Activated naive CD4-positive, alpha-beta T cell treated with Interleukin-2 at 50 U/mL for 16 hours (primary cell): ENCODE results near the gene LILRA1.
"Not testable (repeated sequence)": the region's sequence is repeated elsewhere in the genome, so short reads cannot be mapped to it uniquely, and the experiment has no call there.

Source experiments
- DNase-seq: peaks from one replicate; pipeline ENCODE4 v3.0.0-alpha.2; 2020

Gene LILRA1

DNA sequence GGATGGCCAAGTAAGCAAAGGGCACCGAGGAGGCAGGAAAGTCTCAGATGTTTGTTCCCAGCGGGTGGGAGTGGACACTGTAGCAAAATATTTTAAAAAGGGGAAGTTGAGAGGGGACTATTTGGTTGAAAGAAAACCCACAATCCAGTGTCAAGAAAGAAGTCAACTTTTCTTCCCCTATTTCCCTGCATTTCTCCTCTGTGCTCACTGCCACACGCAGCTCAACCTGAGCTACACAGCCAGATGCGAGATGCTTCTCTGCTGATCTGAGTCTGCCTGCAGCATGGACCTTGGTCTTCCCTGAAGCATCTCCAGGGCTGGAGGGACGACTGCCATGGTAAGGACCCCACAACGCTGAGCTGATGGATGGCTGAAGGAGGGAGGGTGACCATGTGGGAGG is at the start of gene LILRA1:
TSS of gene LILRA1 (plus strand) at position 188 of the 400 bp plus-strand sequence. CDS start 613 bp downstream, outside the sequence.
- DNase-seq: not testable (repeated sequence)

DNA sequence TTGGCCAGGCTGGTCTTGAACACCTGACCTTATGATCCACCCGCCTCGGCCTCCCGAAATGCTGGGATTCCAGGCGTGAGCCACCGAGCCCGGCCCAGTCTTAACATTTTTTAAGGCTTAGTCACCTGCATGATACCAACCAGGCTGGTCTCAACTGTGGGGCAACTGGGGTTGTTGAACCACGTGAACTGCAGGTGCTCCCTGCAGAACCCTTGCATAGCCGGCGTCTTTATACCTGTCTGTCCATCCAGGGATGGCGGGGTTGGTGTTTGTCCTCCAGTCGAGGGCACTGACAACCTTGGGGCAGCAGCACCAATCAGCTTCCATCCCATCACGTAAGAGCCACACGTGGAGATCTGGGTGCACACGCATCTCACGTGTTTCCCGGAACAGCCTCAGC is 44.6 kb upstream of the LILRA1 start:
- no peak for DNase-seq

DNA sequence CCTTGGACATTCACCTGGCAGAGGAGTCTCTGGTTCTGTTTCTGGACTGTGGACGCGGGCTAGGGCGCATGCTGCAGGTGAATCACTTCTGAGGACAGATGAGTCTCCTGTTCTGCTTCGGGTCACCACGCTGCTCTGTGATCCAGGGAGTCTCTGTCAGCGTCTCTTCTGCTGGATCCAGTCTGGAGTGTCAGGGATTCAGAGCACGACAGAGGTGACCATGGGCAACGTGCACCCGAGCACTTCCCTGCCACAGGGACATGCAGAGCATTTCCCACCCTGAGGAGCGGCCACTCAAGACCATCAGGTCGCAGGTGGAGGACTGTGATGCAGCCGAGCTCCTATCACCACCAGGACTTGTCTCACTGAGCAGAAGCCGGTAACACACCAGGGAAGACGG is 44.2 kb upstream of the LILRA1 start:
- no peak for DNase-seq

DNA sequence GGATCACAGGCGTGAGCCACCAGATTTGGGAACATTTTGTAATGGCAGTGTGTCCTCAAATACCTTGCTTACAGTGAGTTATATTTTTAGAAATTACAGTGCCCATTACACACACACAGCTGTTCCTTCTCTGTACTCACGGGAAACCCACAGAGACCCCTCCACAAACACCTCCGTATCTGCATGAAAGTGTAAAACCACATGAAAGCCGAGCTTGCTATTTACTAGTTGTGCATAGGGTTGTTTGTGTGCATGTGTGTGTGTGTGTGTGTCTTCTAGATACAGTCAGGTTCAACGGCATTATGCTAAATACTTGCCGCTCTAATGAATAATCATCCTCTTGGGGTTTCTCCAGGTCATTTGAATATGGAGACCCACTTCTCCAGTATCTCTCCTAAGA is 42.1 kb upstream of the LILRA1 start:
- DNase-seq: no peak

DNA sequence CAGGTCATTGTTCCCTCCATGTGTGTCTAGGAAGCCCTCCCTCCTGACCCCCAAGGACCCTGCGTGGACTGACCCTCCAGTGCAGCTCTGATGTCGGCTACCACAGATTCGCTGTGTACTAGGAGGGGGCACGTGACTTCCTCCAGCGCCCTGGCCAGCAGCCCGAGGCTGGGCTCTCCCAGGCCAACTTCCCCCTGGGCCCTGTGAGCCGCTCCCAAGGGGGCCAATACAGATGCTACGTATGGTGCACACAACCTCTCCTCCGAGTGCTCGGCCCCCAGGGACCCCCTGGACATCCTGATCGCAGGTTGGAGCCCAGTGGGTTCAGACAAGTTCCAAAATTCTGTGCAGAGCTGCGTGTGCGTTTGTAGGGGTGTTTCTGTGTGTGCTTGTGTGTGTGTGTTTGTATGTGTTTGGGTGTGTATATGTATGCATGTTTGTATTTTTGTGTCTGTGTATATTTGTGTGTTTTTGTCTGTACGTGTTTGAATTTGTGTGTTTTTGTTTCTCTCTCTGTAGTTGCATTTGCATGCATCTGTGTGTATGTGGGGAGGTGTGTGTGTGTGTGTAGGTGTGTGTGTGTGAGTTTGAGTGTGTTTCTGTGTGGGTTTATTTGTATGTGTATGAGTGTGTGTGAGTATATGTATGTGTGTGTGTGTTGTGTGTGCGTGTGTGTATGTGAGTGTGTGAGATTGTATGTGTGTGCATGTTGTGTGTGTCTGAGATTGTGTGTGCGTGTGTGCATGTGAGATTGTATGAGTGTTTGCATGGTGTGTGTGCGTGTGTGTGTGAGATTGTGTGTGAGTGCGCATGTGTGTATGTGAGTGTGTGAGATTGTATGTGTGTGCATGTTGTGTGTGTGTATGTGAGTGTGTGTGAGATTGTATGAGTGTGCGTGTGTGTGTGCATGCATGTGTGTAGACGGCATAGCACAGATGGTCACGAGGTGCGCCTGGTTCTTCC is 41.2 kb upstream of the LILRA1 start:
- DNase-seq: no peak

DNA sequence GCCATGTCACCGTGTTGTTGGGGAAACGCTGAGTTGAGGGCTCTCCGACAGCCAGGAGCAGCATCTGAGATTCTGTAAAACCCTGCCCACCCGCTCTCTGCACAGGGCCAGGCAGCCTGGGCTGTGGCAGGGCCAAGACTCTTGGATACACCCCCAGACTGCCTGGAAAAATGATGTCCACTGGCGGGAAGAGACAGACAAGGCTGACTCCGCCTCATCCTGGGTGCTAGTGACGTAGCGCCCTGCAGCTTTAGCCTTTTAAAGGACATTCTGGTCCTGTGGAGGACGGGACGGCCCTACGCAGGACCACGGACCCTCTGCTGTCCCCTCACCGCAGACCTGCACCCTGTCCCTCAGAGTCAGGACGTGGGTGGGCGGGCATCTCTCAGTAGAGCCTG is 40.5 kb upstream of the LILRA1 start:
- no peak for DNase-seq

DNA sequence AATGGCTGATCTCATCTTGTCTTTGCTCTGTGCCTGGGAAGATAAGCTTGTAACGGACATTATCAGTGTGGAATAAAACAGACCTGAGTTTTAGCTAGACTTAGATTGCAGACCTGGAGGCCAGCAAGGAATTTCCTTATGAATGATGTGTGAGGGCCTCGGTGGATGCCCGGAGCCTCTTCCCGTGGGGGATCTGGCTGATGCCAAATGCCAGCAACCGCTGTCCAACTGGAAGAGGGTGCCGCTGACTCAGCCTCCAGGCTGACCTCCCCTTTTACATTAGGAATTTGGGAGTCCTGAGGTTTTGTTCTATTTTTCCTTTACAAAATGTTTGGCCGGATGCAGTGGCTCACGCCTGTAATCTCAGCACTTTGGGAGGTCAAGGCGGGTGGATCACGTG is 39.4 kb upstream of the LILRA1 start:
- DNase-seq: no peak

DNA sequence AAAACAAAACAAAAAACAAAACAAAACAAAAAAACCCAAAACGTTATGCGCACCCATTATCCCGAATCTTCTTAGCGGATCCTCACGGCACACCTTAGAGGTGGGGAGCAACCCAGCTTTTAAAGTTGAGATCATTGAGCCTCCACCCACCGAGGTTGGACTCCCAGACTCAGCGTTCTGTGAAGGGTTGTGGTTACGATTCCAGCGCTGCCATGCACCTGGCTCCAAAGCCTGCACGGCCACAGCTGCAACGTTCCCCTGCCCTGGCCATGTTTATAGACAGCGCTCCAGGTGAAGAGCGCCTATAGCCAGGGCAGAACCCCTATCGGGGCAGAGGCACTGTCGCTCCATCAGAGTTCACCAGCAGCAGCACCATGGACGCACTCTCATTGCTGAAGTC is 38.5 kb upstream of the LILRA1 start:
- DNase-seq: no peak

DNA sequence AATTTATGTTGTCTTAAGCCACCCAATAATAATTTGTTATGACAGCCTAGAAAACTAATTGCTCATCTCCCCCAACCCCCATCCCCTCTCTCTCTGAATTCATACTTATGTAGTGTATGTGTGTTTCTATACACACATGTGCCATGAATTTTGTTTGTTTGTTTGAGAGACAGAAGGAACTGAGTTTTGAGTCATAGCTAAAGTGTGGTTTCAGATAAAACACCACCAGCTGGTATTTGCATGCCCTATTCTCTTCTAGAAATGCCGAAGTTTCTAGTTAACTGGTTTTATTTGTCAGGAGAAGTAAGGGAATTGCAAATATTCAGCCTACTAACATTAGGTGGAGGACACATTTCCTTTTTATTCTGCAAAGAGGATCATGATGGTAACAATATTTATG is 37.2 kb upstream of the LILRA1 start:
- no peak for DNase-seq

DNA sequence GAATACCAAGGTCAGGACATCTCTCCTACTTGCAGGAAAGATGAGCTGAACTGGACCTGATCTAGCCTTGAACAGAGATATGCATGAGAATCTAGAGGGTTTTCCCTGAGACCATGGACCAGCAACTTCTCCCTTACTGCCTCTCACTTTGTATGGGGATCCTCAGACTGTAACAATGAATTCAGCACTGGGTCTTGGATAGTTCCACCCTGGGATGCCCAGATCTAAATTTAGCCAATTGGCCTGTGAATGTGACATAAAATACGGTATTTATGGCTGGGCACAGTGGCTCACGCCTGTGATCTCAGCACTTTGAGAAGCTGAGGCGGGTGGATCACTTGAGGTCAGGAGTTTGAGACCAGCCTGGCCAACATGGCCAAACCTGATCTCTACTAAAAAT is 35.1 kb upstream of the LILRA1 start:
- no peak for DNase-seq

DNA sequence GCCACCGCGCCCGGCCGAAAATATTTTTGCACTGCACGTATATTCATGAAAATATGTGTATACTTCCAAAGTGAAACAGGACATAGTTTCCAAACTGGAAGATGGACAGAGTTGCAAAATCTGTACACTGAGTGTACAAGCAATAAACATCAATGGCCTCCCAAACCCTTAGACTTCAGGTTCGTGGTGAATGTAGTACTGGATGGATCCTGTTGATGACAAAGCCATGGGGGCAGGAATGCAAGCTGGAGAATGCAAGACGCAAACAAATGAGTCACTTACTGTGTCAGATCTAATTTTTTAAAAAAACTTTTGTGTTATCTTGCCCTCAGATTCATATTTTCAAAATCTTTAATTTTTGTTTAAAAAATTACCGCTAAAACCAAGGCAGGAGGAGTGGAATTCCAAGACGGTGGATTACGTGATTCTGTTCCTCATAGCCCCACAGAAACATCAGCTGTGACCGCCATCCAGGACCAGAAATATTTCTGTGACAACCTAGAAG is 32.5 kb upstream of the LILRA1 start:
- DNase-seq: no peak

DNA sequence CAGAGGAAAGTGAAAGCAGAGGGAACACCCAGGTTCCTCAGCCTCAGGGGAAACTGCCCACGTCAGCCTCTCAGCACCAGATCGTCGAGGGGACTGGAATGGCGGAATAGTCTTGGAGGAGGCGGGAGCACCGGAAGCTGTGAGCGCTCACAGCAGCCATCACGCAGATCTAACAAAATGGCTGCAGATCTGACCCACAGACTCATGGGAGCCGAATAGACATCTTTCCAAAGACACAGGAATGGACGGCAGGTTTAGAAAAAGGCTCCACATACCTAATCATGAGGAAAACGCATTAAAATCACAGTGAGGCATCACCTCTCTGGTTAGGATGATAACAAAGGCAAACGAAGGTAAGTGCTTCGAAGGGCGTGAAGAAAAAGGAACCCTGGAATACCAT is 31.6 kb upstream of the LILRA1 start:
- no peak for DNase-seq

DNA sequence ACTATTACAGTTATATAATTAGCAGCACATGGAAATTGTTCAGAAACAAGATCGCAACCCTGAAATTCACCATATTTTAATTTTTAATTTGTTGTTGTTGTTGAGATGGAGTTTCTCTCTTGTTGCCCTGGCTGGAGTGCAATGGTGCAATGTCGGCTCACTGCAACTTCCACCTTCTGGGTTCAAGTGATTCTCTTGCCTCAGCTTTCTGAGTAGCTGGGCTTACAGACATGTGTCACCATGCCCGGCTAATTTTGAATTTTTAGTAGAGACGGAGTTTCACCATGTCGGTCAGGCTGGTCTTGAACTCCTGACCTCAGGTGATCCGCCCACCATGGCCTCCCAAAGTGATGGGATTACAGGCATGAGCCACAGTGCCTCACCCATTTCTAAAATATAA is 30.2 kb upstream of the LILRA1 start:
- not testable (repeated sequence) for DNase-seq

DNA sequence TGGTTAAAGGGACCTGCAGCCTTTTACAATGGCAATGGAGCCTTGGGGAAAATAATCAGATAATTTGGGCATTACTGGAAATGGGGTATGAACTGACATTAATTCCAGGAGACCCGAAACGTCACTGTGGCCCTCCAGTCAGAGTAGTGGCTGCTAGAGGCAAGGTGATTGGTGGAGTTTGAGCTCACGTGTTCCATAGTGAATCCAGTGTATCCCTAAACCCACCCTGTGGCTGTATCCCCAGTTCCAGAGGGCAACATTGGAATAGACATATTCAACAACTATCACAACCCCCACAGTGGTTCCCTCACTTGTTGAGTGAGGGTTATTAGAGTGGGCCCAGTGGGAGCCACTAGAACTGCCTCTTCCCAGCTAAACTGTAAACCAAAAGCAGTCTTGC is 23.1 kb upstream of the LILRA1 start:
- DNase-seq: no peak

DNA sequence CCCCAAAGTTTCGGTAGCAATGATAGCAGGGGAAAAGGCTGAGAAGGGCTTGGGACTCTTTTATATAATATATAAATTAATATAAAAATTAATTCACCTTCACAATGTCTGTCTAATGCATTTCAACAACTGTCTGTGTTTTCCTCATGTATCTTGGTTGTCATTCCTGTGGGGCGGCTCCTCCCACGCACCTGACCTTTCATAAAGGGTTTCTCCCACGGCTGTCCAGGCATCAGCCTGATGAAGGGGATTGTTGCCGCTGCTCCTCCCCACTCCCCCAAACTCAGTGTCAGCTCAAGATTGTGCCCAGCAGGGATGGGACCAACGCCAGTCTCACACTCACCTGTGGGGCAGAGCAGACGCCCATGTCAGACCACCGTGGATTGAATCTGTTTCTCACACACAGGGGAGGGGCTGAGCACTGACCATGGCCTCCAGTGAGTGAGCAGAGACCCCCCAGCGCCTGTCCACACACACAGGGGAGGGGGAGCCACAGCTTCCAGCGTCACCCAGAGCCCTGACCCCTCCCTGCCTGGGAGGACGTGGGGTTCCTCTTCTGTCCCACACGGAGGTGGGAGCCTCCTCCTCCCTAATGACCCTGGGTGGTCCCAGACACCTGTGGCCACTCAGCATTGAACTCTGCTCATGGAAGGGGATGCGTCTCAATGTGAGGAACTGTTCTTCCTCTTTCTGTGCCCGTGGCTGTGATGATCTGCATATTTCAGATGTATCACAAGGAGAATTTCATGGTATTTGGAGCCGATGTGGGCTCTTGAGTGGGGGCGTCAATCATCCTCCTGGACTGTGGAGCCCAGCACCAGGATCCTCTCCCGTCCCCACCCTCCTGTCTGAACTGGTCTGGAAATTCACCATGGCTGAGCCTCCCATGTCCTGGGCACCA is 21.5 kb upstream of the LILRA1 start:
- not testable (repeated sequence) for DNase-seq

DNA sequence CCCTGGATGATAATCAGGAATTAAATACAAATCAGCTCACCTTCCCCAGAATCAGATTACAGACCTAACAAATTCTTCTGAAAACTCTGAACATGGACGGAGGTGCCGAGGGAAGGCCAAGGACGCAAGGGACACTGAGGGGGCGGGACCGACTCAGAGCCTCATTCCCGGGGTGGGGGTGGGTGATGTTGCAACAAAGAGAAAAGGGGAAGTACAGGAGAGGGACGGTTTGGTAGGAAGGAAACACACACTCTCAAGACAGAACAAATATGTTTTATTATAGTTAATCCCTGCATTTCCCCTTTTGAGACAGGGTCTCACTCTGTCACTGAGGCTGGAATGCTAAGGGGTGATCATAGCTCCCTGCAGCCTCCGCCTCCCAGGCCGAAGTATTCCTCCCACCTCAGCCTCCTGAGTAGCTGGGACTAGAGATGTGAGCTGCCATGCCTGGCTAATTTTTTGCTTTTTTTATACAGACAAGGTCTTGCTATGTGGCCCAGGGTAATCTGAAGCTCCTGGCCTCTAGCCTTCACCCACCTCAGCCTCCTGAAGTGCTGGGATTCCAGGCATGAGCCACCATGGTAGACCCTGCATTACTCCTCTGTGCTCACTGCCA is 20.6 kb upstream of the LILRA1 start:
- DNase-seq: no peak

DNA sequence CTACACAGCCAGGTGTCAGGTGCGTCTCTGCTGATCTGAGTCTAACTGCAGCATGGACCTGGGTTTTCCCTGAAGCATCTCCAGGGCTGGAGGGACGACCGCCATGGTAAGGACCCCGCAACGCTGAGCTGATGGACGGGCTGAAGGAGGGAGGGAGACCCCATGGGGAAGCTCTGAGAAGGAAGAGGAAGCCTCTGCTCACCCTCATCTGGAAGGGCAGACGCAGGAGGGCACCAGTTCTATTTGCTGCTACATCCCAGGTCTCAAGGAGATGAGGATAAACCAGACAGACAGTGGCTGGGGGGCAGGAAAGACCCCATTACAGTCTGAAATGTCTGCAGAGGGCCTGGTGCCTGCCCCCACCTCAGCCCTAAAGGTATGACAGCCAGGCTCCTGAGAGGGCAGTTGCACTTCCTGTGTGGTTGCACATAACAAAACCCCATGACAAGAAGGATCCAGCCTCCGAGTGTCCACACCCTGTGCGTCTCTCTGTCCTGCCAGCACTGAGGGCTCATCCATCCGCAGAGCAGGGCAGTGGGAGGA is 20.0 kb upstream of the LILRA1 start, which contains the start of gene LILRA2:
TSS of gene LILRA2 (plus strand) at position 461 of the 543 bp plus-strand sequence. CDS start 89 bp downstream, outside the sequence.
- DNase-seq: no peak

DNA sequence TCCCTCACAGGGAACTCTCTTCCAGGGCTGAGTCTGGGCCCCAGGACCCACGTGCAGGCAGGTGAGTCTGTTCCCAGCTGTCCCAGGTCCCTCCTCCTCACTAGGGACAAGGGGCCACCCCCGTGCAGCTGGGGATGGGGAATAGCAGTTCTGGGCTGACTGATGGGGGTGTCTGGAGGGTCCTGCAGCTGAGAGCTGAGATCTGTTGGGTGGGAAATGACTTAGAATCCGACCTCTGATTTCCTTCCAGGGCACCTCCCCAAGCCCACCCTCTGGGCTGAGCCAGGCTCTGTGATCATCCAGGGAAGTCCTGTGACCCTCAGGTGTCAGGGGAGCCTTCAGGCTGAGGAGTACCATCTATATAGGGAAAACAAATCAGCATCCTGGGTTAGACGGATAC is 19.4 kb upstream of the LILRA1 start:
- no peak for DNase-seq

DNA sequence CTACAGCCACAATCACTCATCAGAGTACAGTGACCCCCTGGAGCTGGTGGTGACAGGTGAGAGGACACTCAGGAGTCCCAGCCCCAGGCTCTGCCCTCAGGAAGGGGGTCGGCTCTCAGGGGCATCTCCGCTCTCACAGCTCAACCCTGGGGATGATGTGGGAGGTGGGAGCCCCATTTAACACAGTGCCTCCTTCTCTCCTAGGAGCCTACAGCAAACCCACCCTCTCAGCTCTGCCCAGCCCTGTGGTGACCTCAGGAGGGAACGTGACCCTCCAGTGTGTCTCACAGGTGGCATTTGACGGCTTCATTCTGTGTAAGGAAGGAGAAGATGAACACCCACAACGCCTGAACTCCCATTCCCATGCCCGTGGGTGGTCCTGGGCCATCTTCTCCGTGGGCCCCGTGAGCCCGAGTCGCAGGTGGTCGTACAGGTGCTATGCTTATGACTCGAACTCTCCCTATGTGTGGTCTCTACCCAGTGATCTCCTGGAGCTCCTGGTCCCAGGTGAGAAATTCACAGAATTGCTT is 18.8 kb upstream of the LILRA1 start:
- DNase-seq: no peak

DNA sequence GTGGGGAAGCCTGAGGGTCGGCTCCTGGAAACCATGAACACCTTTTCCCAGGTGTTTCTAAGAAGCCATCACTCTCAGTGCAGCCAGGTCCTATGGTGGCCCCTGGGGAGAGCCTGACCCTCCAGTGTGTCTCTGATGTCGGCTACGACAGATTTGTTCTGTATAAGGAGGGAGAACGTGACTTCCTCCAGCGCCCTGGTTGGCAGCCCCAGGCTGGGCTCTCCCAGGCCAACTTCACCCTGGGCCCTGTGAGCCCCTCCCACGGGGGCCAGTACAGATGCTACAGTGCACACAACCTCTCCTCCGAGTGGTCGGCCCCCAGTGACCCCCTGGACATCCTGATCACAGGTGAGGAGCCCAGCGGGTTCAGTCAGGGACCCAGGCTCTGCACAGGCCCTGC is 18.2 kb upstream of the LILRA1 start:
- DNase-seq: not testable (repeated sequence)

DNA sequence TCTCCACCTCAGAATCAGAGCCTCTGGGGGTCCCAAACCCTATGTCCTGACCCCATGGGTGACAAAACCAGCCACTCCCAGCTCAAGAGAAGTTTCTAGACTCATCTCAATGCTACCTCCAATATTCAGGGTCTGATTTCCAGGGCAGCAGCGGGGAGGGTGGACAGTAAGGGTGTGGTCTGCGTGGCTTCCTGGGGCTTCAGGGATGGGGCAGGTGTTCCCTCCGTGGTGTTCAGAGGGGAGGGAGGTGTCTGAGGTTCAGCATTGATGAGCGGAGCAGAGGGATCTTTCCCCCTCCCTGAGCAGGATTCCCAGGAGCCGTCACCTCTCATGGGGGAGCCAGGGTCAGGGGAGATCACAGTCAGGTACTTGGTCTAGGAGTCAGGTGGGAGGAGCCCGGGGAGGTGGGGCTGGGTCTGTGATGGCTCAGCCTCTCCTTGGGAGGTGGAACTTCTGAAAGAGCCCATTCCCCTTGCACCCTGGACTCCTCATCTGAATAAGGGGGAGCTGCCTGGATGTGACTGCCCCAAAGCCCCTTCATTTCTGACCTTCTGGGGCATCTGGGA is 16.9 kb upstream of the LILRA1 start:
- DNase-seq: no peak

DNA sequence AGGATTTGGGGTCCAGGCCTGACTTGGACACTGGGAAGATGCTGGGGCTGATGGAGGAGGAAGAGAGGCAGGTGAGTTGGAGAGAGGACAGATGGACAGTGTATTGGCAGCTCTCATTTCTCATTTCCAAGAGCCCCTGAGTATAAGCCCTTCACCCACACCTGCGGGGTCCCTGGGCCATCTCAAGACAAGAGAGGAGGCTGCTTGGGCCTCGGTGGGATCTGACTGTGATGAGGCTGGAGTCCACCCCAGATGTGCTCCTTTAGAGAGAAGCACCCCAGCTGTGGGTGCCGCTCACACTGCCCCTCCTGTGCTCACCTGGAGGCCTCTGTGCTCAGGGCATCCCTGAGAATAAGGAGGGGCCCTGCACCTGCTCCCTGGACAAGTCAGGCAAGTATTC is 16.1 kb upstream of the LILRA1 start:
- no peak for DNase-seq
